ENCODE data around the gene XAF1. TPM values are rescaled to one million over a fixed set of nuclear protein-coding genes. Genes with fewer than 3 reads are reported as not detected.

Gene XAF1
- total and polyA plus RNA-seq, 8 donors, result 7.2 to 116 (median 26.3) TPM

- intact Hi-C loops (cut with DNase I; ENCODE audit: low total_unique reads), result no loop called here
- DNase-seq, result no peak
- no peak overlapping the region for H3K27ac ChIP-seq
- TF ChIP-seq POLR2A (IDR thresholded peaks at IDR 0.05) (no peak), EP300 (IDR thresholded peaks at IDR 0.05) (no peak), CTCF (IDR thresholded peaks at IDR 0.05) (no peak), POLR2AphosphoS5 (IDR thresholded peaks at IDR 0.05) (no peak)
- H3K4me3 ChIP-seq, result no peak overlapping the region
- no peaks in the 10 kb centered on the region for H3K9me3 ChIP-seq
- H3K4me1 ChIP-seq, result peaks cover 4 to 21% (median 11%) of the 10 kb centered on the region in 4 donors
- H3K27me3 ChIP-seq, result no peaks in the 10 kb centered on the region
- H3K36me3 ChIP-seq, result no peaks in the 10 kb centered on the region
Observed at GRCh38 chr17:6748617-6749016, 7.2 kb upstream of the XAF1 start.

- WGBS, 5 donors, result 87 to 92% (median 88%) methylated on average over 6 of the region's 6 CpGs
- TF ChIP-seq POLR2A (IDR thresholded peaks at IDR 0.05) (no peak), EP300 (IDR thresholded peaks at IDR 0.05) (no peak), POLR2AphosphoS5 (IDR thresholded peaks at IDR 0.05) (no peak)
- H3K4me1 ChIP-seq, result peaks cover 4 to 27% (median 11%) of the 10 kb centered on the region in 4 donors
- no peaks in the 10 kb centered on the region for H3K9me3 ChIP-seq
- H3K27ac ChIP-seq, result no peak overlapping the region
- H3K4me3 ChIP-seq, result no peak overlapping the region
- H3K27me3 ChIP-seq, result no peaks in the 10 kb centered on the region
- intact Hi-C loops (cut with DNase I; ENCODE audit: low total_unique reads), result no loop called here
- no peaks in the 10 kb centered on the region for H3K36me3 ChIP-seq
- no peak for DNase-seq
Observed at GRCh38 chr17:6749519-6749918, 6.3 kb upstream of the XAF1 start.

- H3K9me3 ChIP-seq, result no peaks in the 10 kb centered on the region
- H3K4me1 ChIP-seq, result peaks cover 6 to 50% (median 33%) of the 10 kb centered on the region in 4 donors
- TF ChIP-seq POLR2AphosphoS5 (IDR thresholded peaks at IDR 0.05), result peak in 2 of 3 donors; percentile 3 to 49
- TF ChIP-seq CTCF (IDR thresholded peaks at IDR 0.05), result no peak
- peak in 1 of 2 donors; percentile 64 for DNase-seq
- intact Hi-C loops (cut with DNase I; ENCODE audit: low total_unique reads), result no loop called here
- 40 to 59% (median 54%) methylated on average over 7 of the region's 7 CpGs for WGBS, 5 donors
- H3K36me3 ChIP-seq, result no peaks in the 10 kb centered on the region
- peak overlapping the region; percentile 62 to 94 (median 74) for H3K27ac ChIP-seq
- H3K4me3 ChIP-seq, result no peak overlapping the region
- H3K27me3 ChIP-seq, result no peaks in the 10 kb centered on the region
Observed at GRCh38 chr17:6752068-6752909, 3.6 kb upstream of the XAF1 start.

- peaks cover 11 to 58% (median 40%) of the 10 kb centered on the region in 4 donors for H3K4me1 ChIP-seq
- peak overlapping the region; percentile 13 to 94 (median 74) for H3K27ac ChIP-seq
- no peak for TF ChIP-seq EP300 (IDR thresholded peaks at IDR 0.05)
- peak in 2 of 3 donors; percentile 4 to 8 for TF ChIP-seq POLR2AphosphoS5 (IDR thresholded peaks at IDR 0.05)
- intact Hi-C loops (cut with DNase I; ENCODE audit: low total_unique reads), result no loop called here
- no peaks in the 10 kb centered on the region for H3K9me3 ChIP-seq
- 15 to 42% (median 39%) methylated on average over 8 to 9 of the region's 9 CpGs for WGBS, 5 donors
- DNase-seq, result peak in 1 of 2 donors; percentile 67
- H3K27me3 ChIP-seq, result no peaks in the 10 kb centered on the region
- H3K36me3 ChIP-seq, result peaks cover 0 to 4% (median under 1%) of the 10 kb centered on the region in 4 donors
- H3K4me3 ChIP-seq, result no peak overlapping the region
Observed at GRCh38 chr17:6753006-6753445, 2.8 kb upstream of the XAF1 start.

- peak overlapping the region; percentile 18 to 94 (median 74) for H3K27ac ChIP-seq
- no peaks in the 10 kb centered on the region for H3K27me3 ChIP-seq
- peaks cover 0 to 9% (median 6%) of the 10 kb centered on the region in 4 donors for H3K36me3 ChIP-seq
- DNase-seq, result peak in 1 of 2 donors; percentile 24
- H3K9me3 ChIP-seq, result no peaks in the 10 kb centered on the region
- TF ChIP-seq POLR2A (IDR thresholded peaks at IDR 0.05) (no peak), POLR2AphosphoS5 (IDR thresholded peaks at IDR 0.05) (no peak), EP300 (IDR thresholded peaks at IDR 0.05) (no peak), CTCF (IDR thresholded peaks at IDR 0.05) (no peak)
- WGBS, 5 donors, result 70 to 88% (median 79%) methylated on average over 6 of the region's 6 CpGs
- H3K4me1 ChIP-seq, result peaks cover 11 to 63% (median 42%) of the 10 kb centered on the region in 4 donors
- H3K4me3 ChIP-seq, result no peak overlapping the region
- intact Hi-C loops (cut with DNase I; ENCODE audit: low total_unique reads), result no loop called here
Observed at GRCh38 chr17:6753546-6753945, 2.3 kb upstream of the XAF1 start.
